HG02610 (cell line): ENCODE results near the gene ZNF487.
"Not testable (repeated sequence)": the region's sequence is repeated elsewhere in the genome, so short reads cannot be mapped to it uniquely, and the experiment has no call there.

ENCODE experiments used
- ATAC-seq: cut with Tn5 transposase; IDR thresholded peaks from one replicate; pipeline ENCODE4 v1.9.1; 2021; ENCODE audit warnings: mild to moderate bottlenecking, moderate library complexity; ENCODE audit not compliant: unreplicated experiment

ZNF487 gene

GRCh38 chr10:43403911-43404703, 32.8 kb upstream of the ZNF487 start:
- ATAC-seq = no peak

GRCh38 chr10:43404704-43405084, 32.2 kb upstream of the ZNF487 start:
- no peak for ATAC-seq

- ATAC-seq = peak; percentile 19
Measured at GRCh38 chr10:43407148-43407575, 29.7 kb upstream of the ZNF487 start.

- ATAC-seq = peak; percentile 51
Measured at GRCh38 chr10:43407576-43408330, 29.2 kb upstream of the ZNF487 start.

GRCh38 chr10:43408331-43408709, 28.6 kb upstream of the ZNF487 start:
- no peak for ATAC-seq

GRCh38 chr10:43408710-43409384, 28.1 kb upstream of the ZNF487 start, which contains the start of gene HNRNPF:
Gene HNRNPF, minus strand, starts transcription at chr10:43409186. Its CDS starts 21,302 bp downstream, at chr10:43387884.
- ATAC-seq = peak; percentile 69

- no peak for ATAC-seq
Measured at GRCh38 chr10:43409385-43410109, 27.4 kb upstream of the ZNF487 start.

GRCh38 chr10:43410345-43410744, 26.6 kb upstream of the ZNF487 start:
- no peak for ATAC-seq

GRCh38 chr10:43411536-43411935, 25.4 kb upstream of the ZNF487 start:
- ATAC-seq = no peak

- ATAC-seq = no peak
Measured at GRCh38 chr10:43415544-43415943, 21.4 kb upstream of the ZNF487 start.

- peak; percentile 37 for ATAC-seq
Measured at GRCh38 chr10:43417950-43418768, 18.8 kb upstream of the ZNF487 start.

- no peak for ATAC-seq
Measured at GRCh38 chr10:43419997-43420368, 16.9 kb upstream of the ZNF487 start.

GRCh38 chr10:43420369-43421200, 16.3 kb upstream of the ZNF487 start:
- ATAC-seq = peak; percentile 79

- no peak for ATAC-seq
Measured at GRCh38 chr10:43421201-43421507, 15.8 kb upstream of the ZNF487 start.

GRCh38 chr10:43421519-43421918, 15.4 kb upstream of the ZNF487 start:
- no peak for ATAC-seq

- not testable (repeated sequence) for ATAC-seq
Measured at GRCh38 chr10:43421944-43422343, 15.0 kb upstream of the ZNF487 start.

GRCh38 chr10:43424416-43424815, 12.5 kb upstream of the ZNF487 start:
- no peak for ATAC-seq

- ATAC-seq = not testable (repeated sequence)
Measured at GRCh38 chr10:43426476-43426875, 10.4 kb upstream of the ZNF487 start.

- peak; percentile 74 for ATAC-seq
Measured at GRCh38 chr10:43427166-43427825, 9.6 kb upstream of the ZNF487 start.
